Osteocyte (in vitro differentiated cells): ENCODE data around the gene FAM151B. TPM values are rescaled to one million over a fixed set of nuclear protein-coding genes. Genes with fewer than 3 reads are reported as not detected.
"Not testable (repeated sequence)": the region's sequence is repeated elsewhere in the genome, so short reads cannot be mapped to it uniquely, and the experiment has no call there.

Experiments
- DNase-seq: peaks from one replicate; pipeline ENCODE4 v3.0.0; 2021; ENCODE audit warnings: mixed read lengths; ENCODE audit not compliant: unreplicated experiment; ENCODE audit errors: extremely low spot score
- H3K27ac Mint-ChIP-seq: one replicate; pipeline ENCODE4 v1.8.0; 2021; ENCODE audit warnings: mild to moderate bottlenecking, mixed read lengths; ENCODE audit not compliant: unreplicated experiment
- H3K27me3 Mint-ChIP-seq: one replicate; pipeline ENCODE4 v1.8.0; 2021; ENCODE audit warnings: mixed read lengths; ENCODE audit not compliant: unreplicated experiment
- H3K36me3 Mint-ChIP-seq: one replicate; pipeline ENCODE4 v1.8.0; 2021; ENCODE audit warnings: mixed read lengths; ENCODE audit not compliant: unreplicated experiment
- H3K4me1 Mint-ChIP-seq: one replicate; pipeline ENCODE4 v1.8.0; 2021; ENCODE audit warnings: mixed read lengths; ENCODE audit not compliant: unreplicated experiment
- H3K4me3 Mint-ChIP-seq: one replicate; pipeline ENCODE4 v1.8.0; 2021; ENCODE audit warnings: mild to moderate bottlenecking, moderate library complexity, mixed read lengths; ENCODE audit not compliant: unreplicated experiment
- H3K9me3 Mint-ChIP-seq: one replicate; pipeline ENCODE4 v1.8.0; 2021; ENCODE audit warnings: mixed read lengths; ENCODE audit not compliant: unreplicated experiment
- CTCF ChIP-seq: fragments of 200-600 bp; sonication (generic); IDR thresholded peaks from 2 replicates; pipeline ENCODE4 v1.5.0; 2021; ENCODE audit warnings: antibody characterized with exemption, mild to moderate bottlenecking, moderate library complexity
- total RNA-seq: library from RNA; stranded (reverse); gene quantifications from 2 replicates; pipeline ENCODE4 v1.2.1, GENCODE V29; 2021

Gene FAM151B
- total RNA-seq, 1 donor from 2014 or later = 4.9 TPM

- Mint-ChIP-seq H3K27me3 (peaks cover 74% of the 10 kb centered on the region), H3K4me1 (peaks cover 6% of the 10 kb centered on the region), H3K27ac (no peak within 1 kb of the TSS), H3K4me3 (peak within 1 kb of the TSS; percentile 68), H3K9me3 (no peaks in the 10 kb centered on the region), H3K36me3 (peaks cover 3% of the 10 kb centered on the region)
- DNase-seq = peak; percentile 81
- TF ChIP-seq CTCF = no peak
These were observed 82.3 kb downstream of the FAM151B start, which contains the start of gene ANKRD34B for GRCh38 chr5:80569961-80570786. TSS of gene ANKRD34B (minus strand) at chr5:80570280. CDS start at chr5:80560019, 10,261 bp downstream.

GRCh38 chr5:80573062-80573461 lies 85.2 kb downstream of the FAM151B start:
- Mint-ChIP-seq H3K9me3 (no peaks in the 10 kb centered on the region), H3K4me3 (no peak overlapping the region), H3K4me1 (peaks cover 6% of the 10 kb centered on the region), H3K27me3 (peaks cover 81% of the 10 kb centered on the region), H3K27ac (no peak overlapping the region), H3K36me3 (peaks cover 3% of the 10 kb centered on the region)
- no peak for TF ChIP-seq CTCF
- DNase-seq = peak; percentile 53

GRCh38 chr5:80576383-80576782 lies 88.5 kb downstream of the FAM151B start:
- H3K27me3 Mint-ChIP-seq = peaks cover 76% of the 10 kb centered on the region
- no peak for DNase-seq
- no peak for TF ChIP-seq CTCF
- H3K27ac Mint-ChIP-seq = no peak overlapping the region
- H3K4me1 Mint-ChIP-seq = no peaks in the 10 kb centered on the region
- H3K9me3 Mint-ChIP-seq = no peaks in the 10 kb centered on the region
- H3K36me3 Mint-ChIP-seq = peaks cover 3% of the 10 kb centered on the region
- H3K4me3 Mint-ChIP-seq = no peak overlapping the region

- Mint-ChIP-seq H3K4me1 (no peaks in the 10 kb centered on the region), H3K27ac (no peak overlapping the region), H3K27me3 (peaks cover 63% of the 10 kb centered on the region), H3K9me3 (no peaks in the 10 kb centered on the region), H3K36me3 (no peaks in the 10 kb centered on the region), H3K4me3 (no peak overlapping the region)
- no peak for TF ChIP-seq CTCF
- DNase-seq = peak; percentile 36
These were observed 89.8 kb downstream of the FAM151B start for GRCh38 chr5:80577707-80578106.

- H3K4me3 Mint-ChIP-seq = no peak overlapping the region
- no peak overlapping the region for H3K27ac Mint-ChIP-seq
- no peaks in the 10 kb centered on the region for H3K9me3 Mint-ChIP-seq
- peaks cover 52% of the 10 kb centered on the region for H3K27me3 Mint-ChIP-seq
- no peaks in the 10 kb centered on the region for H3K4me1 Mint-ChIP-seq
- no peak for TF ChIP-seq CTCF
- no peaks in the 10 kb centered on the region for H3K36me3 Mint-ChIP-seq
- no peak for DNase-seq
These were observed 91.2 kb downstream of the FAM151B start for GRCh38 chr5:80579050-80579449.

GRCh38 chr5:80580291-80580690 lies 92.4 kb downstream of the FAM151B start:
- not testable (repeated sequence) for DNase-seq, H3K4me3 Mint-ChIP-seq, H3K4me1 Mint-ChIP-seq, H3K36me3 Mint-ChIP-seq, H3K27ac Mint-ChIP-seq, H3K9me3 Mint-ChIP-seq
- peaks cover 45% of the 10 kb centered on the region for H3K27me3 Mint-ChIP-seq
